ENCODE measurements around the gene TRIM23. TPM values are rescaled to one million over a fixed set of nuclear protein-coding genes. Genes with fewer than 3 reads are reported as not detected.

The TRIM23 gene
- 15.8 TPM for total RNA-seq
- long read RNA-seq, full-length matches to known transcripts, result 17 of 25 reads
- long read RNA-seq, partial matches to known transcripts, result 3 of 25 reads
- long read RNA-seq, other reads (novel, unspliced or antisense), result 5 of 25 reads

DNA sequence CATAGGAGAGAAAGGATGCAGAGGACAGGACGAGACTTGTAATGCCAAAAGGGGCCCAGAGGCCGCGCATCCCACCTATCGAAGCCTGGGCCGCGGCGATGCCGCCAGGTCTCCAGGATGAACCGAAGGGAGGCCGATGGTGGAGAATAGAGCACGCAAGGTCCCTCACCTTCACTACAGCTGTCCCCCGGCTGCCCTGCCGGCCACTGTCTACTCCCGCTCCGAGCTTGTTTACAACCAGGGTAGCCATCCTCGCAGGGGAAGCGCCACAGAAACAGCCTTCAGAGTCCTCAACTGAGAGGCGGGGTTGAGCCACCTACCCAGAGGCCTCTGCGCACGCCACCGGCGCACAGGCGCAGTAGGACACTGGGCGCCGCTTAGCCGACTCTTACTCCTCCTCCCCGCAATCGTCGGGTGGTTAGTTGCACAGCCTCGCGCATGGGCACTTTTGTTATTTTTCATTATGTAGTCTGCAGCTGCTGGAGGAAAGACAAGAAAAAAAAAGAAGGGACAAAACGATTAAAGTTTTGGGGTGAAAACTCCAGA, at the start of gene TRIM23:
TSS of gene TRIM23 (minus strand) at position 309 of the 546 bp plus-strand sequence. CDS start at position 250, 59 bp downstream.
- intact Hi-C loops (cut with DNase I), result no loop called here
- no peaks in the 10 kb centered on the region for H3K9me3 ChIP-seq
- peak; percentile 99 for ATAC-seq
- peak within 1 kb of the TSS; percentile 94 for H3K4me3 ChIP-seq
- peaks cover 9% of the 10 kb centered on the region for H3K36me3 ChIP-seq
- no peaks in the 10 kb centered on the region for H3K27me3 ChIP-seq (ENCODE audit: low read depth)
- peak within 1 kb of the TSS; percentile 82 for H3K27ac ChIP-seq
- TF ChIP-seq, protein P1, sequence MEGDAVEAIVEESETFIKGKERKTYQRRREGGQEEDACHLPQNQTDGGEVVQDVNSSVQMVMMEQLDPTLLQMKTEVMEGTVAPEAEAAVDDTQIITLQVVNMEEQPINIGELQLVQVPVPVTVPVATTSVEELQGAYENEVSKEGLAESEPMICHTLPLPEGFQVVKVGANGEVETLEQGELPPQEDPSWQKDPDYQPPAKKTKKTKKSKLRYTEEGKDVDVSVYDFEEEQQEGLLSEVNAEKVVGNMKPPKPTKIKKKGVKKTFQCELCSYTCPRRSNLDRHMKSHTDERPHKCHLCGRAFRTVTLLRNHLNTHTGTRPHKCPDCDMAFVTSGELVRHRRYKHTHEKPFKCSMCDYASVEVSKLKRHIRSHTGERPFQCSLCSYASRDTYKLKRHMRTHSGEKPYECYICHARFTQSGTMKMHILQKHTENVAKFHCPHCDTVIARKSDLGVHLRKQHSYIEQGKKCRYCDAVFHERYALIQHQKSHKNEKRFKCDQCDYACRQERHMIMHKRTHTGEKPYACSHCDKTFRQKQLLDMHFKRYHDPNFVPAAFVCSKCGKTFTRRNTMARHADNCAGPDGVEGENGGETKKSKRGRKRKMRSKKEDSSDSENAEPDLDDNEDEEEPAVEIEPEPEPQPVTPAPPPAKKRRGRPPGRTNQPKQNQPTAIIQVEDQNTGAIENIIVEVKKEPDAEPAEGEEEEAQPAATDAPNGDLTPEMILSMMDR (IDR thresholded peaks at IDR 0.05), result peak; percentile 9
- peak; percentile 95 for DNase-seq
- H3K4me1 ChIP-seq, result peaks cover 38% of the 10 kb centered on the region

DNA sequence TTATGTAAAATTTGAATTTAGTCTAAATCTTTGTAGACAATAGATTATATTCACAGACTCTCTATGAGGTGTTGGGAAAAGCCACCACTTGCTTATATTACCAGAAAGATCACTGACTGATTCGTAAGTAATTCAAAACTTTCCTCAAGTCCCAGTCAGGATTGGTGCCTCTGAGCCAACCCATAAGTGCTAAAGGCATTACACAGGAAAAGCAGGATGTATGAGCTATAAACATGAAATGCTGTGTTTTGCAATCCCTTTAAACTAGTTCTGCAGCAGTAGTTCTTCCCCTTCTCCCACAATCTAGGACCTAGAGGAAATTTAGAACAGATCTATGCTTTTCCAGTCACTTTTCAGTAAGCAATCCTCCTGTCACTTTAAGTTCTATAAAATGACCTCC, 48.7 kb upstream of the TRIM23 start:
- no peaks in the 10 kb centered on the region for H3K9me3 ChIP-seq
- H3K4me3 ChIP-seq, result no peak overlapping the region
- no peak overlapping the region for H3K27ac ChIP-seq
- no peaks in the 10 kb centered on the region for H3K27me3 ChIP-seq (ENCODE audit: low read depth)
- no peak for DNase-seq
- peaks cover 36% of the 10 kb centered on the region for H3K36me3 ChIP-seq
- ATAC-seq, result no peak
- intact Hi-C loops (cut with DNase I), result no loop called here
- H3K4me1 ChIP-seq, result no peaks in the 10 kb centered on the region
- TF ChIP-seq, protein P1 (IDR thresholded peaks at IDR 0.05), result no peak

DNA sequence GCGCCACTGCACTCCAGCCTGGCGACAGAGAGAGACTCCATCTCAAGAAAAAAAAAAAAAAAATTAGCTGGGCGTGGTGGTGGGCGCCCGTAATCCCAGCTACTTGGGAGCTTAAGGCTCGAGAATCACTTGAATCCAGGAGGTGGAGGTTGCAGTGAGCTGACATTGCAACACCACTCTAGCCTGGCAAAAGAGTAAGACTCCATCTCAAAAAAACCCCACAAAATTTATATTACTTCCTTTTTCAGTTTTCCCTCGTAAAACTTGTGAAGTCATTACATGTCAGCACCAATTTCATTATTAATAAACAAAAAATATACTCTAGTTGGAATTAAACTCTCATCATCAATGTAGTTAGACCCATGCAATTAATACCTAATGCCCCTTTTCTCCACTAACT, 44.6 kb upstream of the TRIM23 start:
- intact Hi-C loops (cut with DNase I), result no loop called here
- H3K4me3 ChIP-seq, result no peak overlapping the region
- TF ChIP-seq, protein P1 (IDR thresholded peaks at IDR 0.05), result no peak
- no peaks in the 10 kb centered on the region for H3K9me3 ChIP-seq
- ATAC-seq (no peak), DNase-seq (no peak)
- H3K27ac ChIP-seq, result no peak overlapping the region
- H3K4me1 ChIP-seq, result no peaks in the 10 kb centered on the region
- no peaks in the 10 kb centered on the region for H3K27me3 ChIP-seq (ENCODE audit: low read depth)
- peaks cover 42% of the 10 kb centered on the region for H3K36me3 ChIP-seq

DNA sequence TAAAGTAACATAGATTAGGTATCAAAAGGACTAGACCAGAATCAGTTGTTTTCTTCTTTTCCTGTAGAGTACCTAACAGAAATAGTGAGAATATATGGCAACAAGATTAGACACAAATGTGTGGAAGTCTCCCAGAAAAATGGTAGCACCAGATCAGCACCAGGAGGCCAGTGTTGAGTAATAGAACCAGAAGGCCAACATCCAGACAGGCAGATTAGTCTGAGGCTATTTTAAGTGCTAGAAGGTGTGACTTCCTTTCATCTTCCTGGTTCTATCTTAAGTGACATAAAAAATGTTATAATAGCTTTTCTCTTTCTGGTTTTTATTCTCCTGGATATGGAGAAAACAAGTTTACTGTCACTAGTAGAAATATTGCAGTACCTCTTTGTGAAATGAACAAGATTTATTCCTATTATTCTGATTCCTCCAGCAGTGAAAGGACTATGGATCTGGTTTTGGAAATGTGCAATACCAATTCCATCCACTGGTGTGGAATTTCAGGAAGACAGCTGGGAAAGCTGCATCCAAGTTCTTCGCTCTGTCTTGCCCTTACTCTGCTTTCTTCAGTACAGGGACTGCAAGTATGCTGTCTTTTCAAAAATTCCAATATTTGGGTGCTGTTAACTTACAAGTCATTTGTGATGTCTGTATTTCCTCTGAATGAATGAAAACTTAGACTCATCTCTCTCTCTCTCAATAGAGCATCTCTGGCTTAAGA, 39.8 kb upstream of the TRIM23 start:
- intact Hi-C loops (cut with DNase I), result no loop called here
- Histone ChIP-seq H3K36me3 (peaks cover 36% of the 10 kb centered on the region), H3K4me3 (no peak overlapping the region), H3K9me3 (no peaks in the 10 kb centered on the region), H3K27ac (no peak overlapping the region), H3K27me3 (ENCODE audit: low read depth) (no peaks in the 10 kb centered on the region), H3K4me1 (no peaks in the 10 kb centered on the region)
- DNase-seq, result no peak
- TF ChIP-seq, protein P1 (IDR thresholded peaks at IDR 0.05), result peak; percentile 35
- ATAC-seq, result no peak

DNA sequence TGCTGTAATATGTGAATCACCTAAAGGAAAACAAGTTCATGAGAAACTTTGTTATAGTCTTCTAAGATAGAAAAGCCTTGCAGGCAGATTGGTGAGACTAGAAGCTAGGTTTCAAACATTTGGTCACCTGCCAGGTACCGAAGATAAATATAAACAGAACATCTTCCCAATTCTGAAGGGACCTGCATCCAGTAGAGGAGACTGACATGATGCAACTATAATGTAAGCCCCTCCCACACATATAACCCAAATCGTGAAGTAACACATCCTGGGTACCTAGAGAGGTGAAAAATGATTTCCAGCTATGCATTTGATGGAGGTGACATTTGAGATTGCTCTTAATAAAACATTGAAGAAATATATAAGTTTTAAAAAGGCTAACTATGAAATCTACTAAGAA, 30.6 kb upstream of the TRIM23 start:
- intact Hi-C loops (cut with DNase I), result no loop called here
- ATAC-seq (no peak), DNase-seq (no peak)
- TF ChIP-seq, protein P1 (IDR thresholded peaks at IDR 0.05), result no peak
- Histone ChIP-seq H3K27me3 (ENCODE audit: low read depth) (no peaks in the 10 kb centered on the region), H3K4me1 (no peaks in the 10 kb centered on the region), H3K4me3 (no peak overlapping the region), H3K27ac (no peak overlapping the region), H3K36me3 (peaks cover 27% of the 10 kb centered on the region), H3K9me3 (no peaks in the 10 kb centered on the region)

Data from lower lobe of right lung (tissue), 2 donors.